Breast epithelium (tissue), 3 donors: Measurements from ENCODE around the gene RERG.

ENCODE experiments used
- CTCF ChIP-seq, 3 donors: fragments of 450-650 bp; IDR thresholded peaks; one replicate each; pipeline ENCODE4 v1.5.1; 2016 to 2017; ENCODE audit warnings: antibody characterized with exemption in 3 of 3, mild to moderate bottlenecking in 3 of 3, moderate library complexity in 3 of 3
- POLR2A ChIP-seq: fragments of 450-650 bp; IDR thresholded peaks from one replicate; pipeline ENCODE4 v1.6.1; 2016; ENCODE audit warnings: antibody characterized with exemption, mild to moderate bottlenecking, moderate library complexity
- POLR2AphosphoS5 ChIP-seq, 3 donors: sonication (generic); formaldehyde crosslinking; IDR thresholded peaks; one replicate each; pipeline ENCODE4 v1.6.1; 2017; ENCODE audit warnings: antibody characterized with exemption in 3 of 3

- no peak for TF ChIP-seq CTCF (IDR thresholded peaks at IDR 0.05)
- TF ChIP-seq POLR2A: no peak
- no peak for TF ChIP-seq POLR2AphosphoS5 (IDR thresholded peaks at IDR 0.05)
Observed at GRCh38 chr12:15206338-15206737, 14.9 kb downstream of the RERG start.
